Measurements from ENCODE around the gene KLK1. TPM values are rescaled to one million over a fixed set of nuclear protein-coding genes. Genes with fewer than 3 reads are reported as not detected.
A peak's percentile ranks its signal among the peaks of the same experiment; 100 is the strongest.

The KLK1 gene
- total RNA-seq, 6 experiments from 2014 or later, result not detected

GRCh38 chr19:50835785-50836542 is 12.4 kb upstream of the KLK1 start:
- Histone ChIP-seq H3K27ac (peak overlapping the region in 1 of 3 donors; percentile 29), H3K4me1 (peaks cover 0 to 3% (median 0%) of the 10 kb centered on the region in 4 donors), H3K4me3 (peak overlapping the region; percentile 55 to 70 (median 67)), H3K27me3 (no peaks in the 10 kb centered on the region), H3K9me3 (no peaks in the 10 kb centered on the region), H3K36me3 (no peaks in the 10 kb centered on the region)
- 21% methylated on average over 7 of the region's 67 CpGs for WGBS (ENCODE audit: insufficient coverage, low coverage, low lambda C conversion rate, missing lambda C conversion rate)
- intact Hi-C loops (cut with DNase I), result no loop called here
- no peak for TF ChIP-seq CTCF (IDR thresholded peaks at IDR 0.05)
- TF ChIP-seq POLR2A (IDR thresholded peaks at IDR 0.05), result peak; percentile 30
- ATAC-seq (peak; percentile 95 to 99 (median 98)), DNase-seq (peak; percentile 86 to 92 (median 91))

GRCh38 chr19:50835103-50835784 is 11.7 kb upstream of the KLK1 start:
- intact Hi-C loops (cut with DNase I), result no loop called here
- TF ChIP-seq CTCF (IDR thresholded peaks at IDR 0.05), result no peak
- TF ChIP-seq POLR2A (IDR thresholded peaks at IDR 0.05), result no peak
- H3K4me1 ChIP-seq, result peaks cover 0 to 3% (median 0%) of the 10 kb centered on the region in 4 donors
- no peaks in the 10 kb centered on the region for H3K9me3 ChIP-seq
- 12% methylated on average over 8 of the region's 13 CpGs for WGBS (ENCODE audit: insufficient coverage, low coverage, low lambda C conversion rate, missing lambda C conversion rate)
- peak overlapping the region; percentile 55 to 70 (median 67) for H3K4me3 ChIP-seq
- H3K27me3 ChIP-seq, result no peaks in the 10 kb centered on the region
- H3K27ac ChIP-seq, result peak overlapping the region in 1 of 3 donors; percentile 29
- no peak for DNase-seq
- no peaks in the 10 kb centered on the region for H3K36me3 ChIP-seq
- ATAC-seq, result peak in 2 of 4 donors; percentile 5 to 18

- Histone ChIP-seq H3K4me3 (no peak overlapping the region), H3K36me3 (no peaks in the 10 kb centered on the region), H3K27me3 (no peaks in the 10 kb centered on the region), H3K27ac (no peak overlapping the region), H3K9me3 (no peaks in the 10 kb centered on the region), H3K4me1 (peaks cover 0 to 3% (median 0%) of the 10 kb centered on the region in 4 donors)
- intact Hi-C loops (cut with DNase I), result no loop called here
- 87% methylated on average over 5 of the region's 6 CpGs for WGBS (ENCODE audit: insufficient coverage, low coverage, low lambda C conversion rate, missing lambda C conversion rate)
- TF ChIP-seq CTCF (IDR thresholded peaks at IDR 0.05) (no peak), POLR2A (IDR thresholded peaks at IDR 0.05) (no peak)
- ATAC-seq, result no peak
- DNase-seq, result no peak
These were observed 10.2 kb upstream of the KLK1 start for GRCh38 chr19:50833802-50834167.

GRCh38 chr19:50833117-50833801 is 9.7 kb upstream of the KLK1 start, which contains the start of gene KLK15:
KLK15 (minus strand) TSS chr19:50833574; CDS start chr19:50831492, 2,082 bp downstream.
- Histone ChIP-seq H3K9me3 (no peaks in the 10 kb centered on the region), H3K36me3 (no peaks in the 10 kb centered on the region), H3K27me3 (no peaks in the 10 kb centered on the region), H3K4me3 (no peak within 1 kb of the TSS), H3K27ac (no peak within 1 kb of the TSS), H3K4me1 (peaks cover 0 to 3% (median 0%) of the 10 kb centered on the region in 4 donors)
- DNase-seq (no peak), ATAC-seq (no peak)
- WGBS (ENCODE audit: insufficient coverage, low coverage, low lambda C conversion rate, missing lambda C conversion rate), result 61% methylated on average over 4 of the region's 8 CpGs
- intact Hi-C loops (cut with DNase I), result no loop called here
- TF ChIP-seq CTCF (IDR thresholded peaks at IDR 0.05) (no peak), POLR2A (IDR thresholded peaks at IDR 0.05) (no peak)

Measured in right lobe of liver (tissue), 6 donors.